Stomach (tissue), 4 donors: ENCODE data around the gene FARSA.

Source experiments
- CTCF ChIP-seq, 7 experiments: fragments of 450-650 bp in 4 of 7; fragments of 200-600 bp in 3 of 7; sonication (generic) in 3 of 7; IDR thresholded peaks; one replicate each; pipeline ENCODE4 v1.5.1; 2016 to 2019; ENCODE audit warnings: antibody characterized with exemption in 7 of 7, control low read depth in 2 of 7, mild to moderate bottlenecking in 1 of 7
- EP300 ChIP-seq: sonication (generic); formaldehyde crosslinking; IDR thresholded peaks from one replicate; pipeline ENCODE4 v1.6.1; 2017; ENCODE audit warnings: antibody characterized with exemption

GRCh38 chr19:12930002-12930645 lies 3.4 kb downstream of the FARSA start:
- TF ChIP-seq CTCF (IDR thresholded peaks at IDR 0.05) (no peak), EP300 (no peak)
